Stimulated activated CD8-positive, alpha-beta memory T cell treated with anti-CD3 and anti-CD28 coated beads, Interleukin-7, amount 100 ng/mL, for 24 hours (primary cell): Measurements from ENCODE around the gene ZBTB20.

Experiments
- DNase-seq: peaks from one replicate; pipeline ENCODE4 v3.0.0-alpha.2; 2020; ENCODE audit warnings: low read depth

ZBTB20 gene

GRCh38 chr3:114671741-114672510 is 475.2 kb downstream of the ZBTB20 start:
- DNase-seq, result no peak

- DNase-seq, result no peak
Observed at GRCh38 chr3:114669614-114670013, 477.5 kb downstream of the ZBTB20 start.

GRCh38 chr3:114668099-114668498 is 479.0 kb downstream of the ZBTB20 start:
- no peak for DNase-seq

GRCh38 chr3:114666623-114667022 is 480.5 kb downstream of the ZBTB20 start:
- no peak for DNase-seq

- no peak for DNase-seq
Observed at GRCh38 chr3:114664006-114664405, 483.1 kb downstream of the ZBTB20 start.

GRCh38 chr3:114660808-114661207 is 486.3 kb downstream of the ZBTB20 start:
- no peak for DNase-seq

- DNase-seq, result no peak
Observed at GRCh38 chr3:114660124-114660523, 487.0 kb downstream of the ZBTB20 start.

- no peak for DNase-seq
Observed at GRCh38 chr3:114659109-114660061, 487.7 kb downstream of the ZBTB20 start.

GRCh38 chr3:114651555-114651954 is 495.5 kb downstream of the ZBTB20 start:
- no peak for DNase-seq

- no peak for DNase-seq
Observed at GRCh38 chr3:114650808-114651207, 496.3 kb downstream of the ZBTB20 start.

GRCh38 chr3:114649331-114649730 is 497.8 kb downstream of the ZBTB20 start:
- DNase-seq, result no peak

- DNase-seq, result no peak
Observed at GRCh38 chr3:114646526-114646925, 500.6 kb downstream of the ZBTB20 start.

GRCh38 chr3:114645392-114645791 is 501.7 kb downstream of the ZBTB20 start:
- DNase-seq, result no peak

GRCh38 chr3:114644367-114644766 is 502.7 kb downstream of the ZBTB20 start:
- DNase-seq, result no peak

- no peak for DNase-seq
Observed at GRCh38 chr3:114642951-114643741, 503.9 kb downstream of the ZBTB20 start.

GRCh38 chr3:114640126-114640525 is 507.0 kb downstream of the ZBTB20 start:
- DNase-seq, result no peak

- no peak for DNase-seq
Observed at GRCh38 chr3:114639171-114639570, 507.9 kb downstream of the ZBTB20 start.

- DNase-seq, result no peak
Observed at GRCh38 chr3:114635878-114636277, 511.2 kb downstream of the ZBTB20 start.

- no peak for DNase-seq
Observed at GRCh38 chr3:114634635-114635034, 512.5 kb downstream of the ZBTB20 start.

GRCh38 chr3:114632757-114633424 is 514.2 kb downstream of the ZBTB20 start:
- no peak for DNase-seq

- no peak for DNase-seq
Observed at GRCh38 chr3:114627770-114628169, 519.3 kb downstream of the ZBTB20 start.

- DNase-seq, result no peak
Observed at GRCh38 chr3:114626751-114627150, 520.3 kb downstream of the ZBTB20 start.
